Nephron (organoid): ENCODE measurements around the gene MAP3K3.

Source experiments
- H3K27ac Mint-ChIP-seq, 3 experiments: 2 replicates each; pipeline ENCODE4 v1.8.0; 2020; ENCODE audit warnings: mixed read lengths in 3 of 3, mild to moderate bottlenecking in 2 of 3, moderate library complexity in 1 of 3
- H3K27me3 Mint-ChIP-seq: 2 replicates; pipeline ENCODE4 v1.8.0; 2021; ENCODE audit warnings: low read depth, mild to moderate bottlenecking, moderate library complexity, mixed read lengths
- H3K36me3 Mint-ChIP-seq: 2 replicates; pipeline ENCODE4 v1.8.0; 2020; ENCODE audit warnings: low read depth, mixed read lengths
- H3K4me1 Mint-ChIP-seq: 2 replicates; pipeline ENCODE4 v1.8.0; 2020; ENCODE audit warnings: mixed read lengths
- H3K4me3 Mint-ChIP-seq, 3 experiments: 2 replicates each; pipeline ENCODE4 v1.8.0; 2020; ENCODE audit warnings: mild to moderate bottlenecking in 3 of 3, mixed read lengths in 3 of 3, moderate library complexity in 2 of 3
- H3K9me3 Mint-ChIP-seq: 2 replicates; pipeline ENCODE4 v1.8.0; 2020; ENCODE audit warnings: mixed read lengths
- TF ChIP-seq, protein P1 (sequence below), 3 experiments: fragments of 200-600 bp; sonication (generic); IDR thresholded peaks; one replicate each; pipeline ENCODE4 v1.5.0; 2021; ENCODE audit warnings: antibody characterized with exemption in 3 of 3; ENCODE audit not compliant: unreplicated experiment in 3 of 3

Gene MAP3K3

DNA sequence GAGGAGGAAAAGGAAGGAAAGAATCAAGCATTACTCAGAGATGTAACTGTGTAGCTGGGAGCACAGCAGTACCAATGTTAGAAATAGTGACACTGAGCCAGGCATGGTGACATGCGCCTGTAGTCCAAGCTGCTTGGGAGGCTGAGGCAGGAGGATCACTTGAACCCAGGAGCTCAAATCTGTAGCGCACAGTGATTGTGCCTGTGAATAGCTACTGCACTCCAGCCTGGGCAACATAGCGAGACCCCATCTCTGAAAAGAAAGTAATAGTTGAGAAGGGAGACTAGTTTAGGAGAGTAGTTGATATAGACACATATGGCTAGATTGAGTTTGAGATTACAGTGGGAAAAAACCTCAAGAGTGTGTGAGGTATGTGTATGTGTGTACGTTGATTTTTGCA is 17.8 kb downstream of the MAP3K3 start:
- TF ChIP-seq, protein P1, sequence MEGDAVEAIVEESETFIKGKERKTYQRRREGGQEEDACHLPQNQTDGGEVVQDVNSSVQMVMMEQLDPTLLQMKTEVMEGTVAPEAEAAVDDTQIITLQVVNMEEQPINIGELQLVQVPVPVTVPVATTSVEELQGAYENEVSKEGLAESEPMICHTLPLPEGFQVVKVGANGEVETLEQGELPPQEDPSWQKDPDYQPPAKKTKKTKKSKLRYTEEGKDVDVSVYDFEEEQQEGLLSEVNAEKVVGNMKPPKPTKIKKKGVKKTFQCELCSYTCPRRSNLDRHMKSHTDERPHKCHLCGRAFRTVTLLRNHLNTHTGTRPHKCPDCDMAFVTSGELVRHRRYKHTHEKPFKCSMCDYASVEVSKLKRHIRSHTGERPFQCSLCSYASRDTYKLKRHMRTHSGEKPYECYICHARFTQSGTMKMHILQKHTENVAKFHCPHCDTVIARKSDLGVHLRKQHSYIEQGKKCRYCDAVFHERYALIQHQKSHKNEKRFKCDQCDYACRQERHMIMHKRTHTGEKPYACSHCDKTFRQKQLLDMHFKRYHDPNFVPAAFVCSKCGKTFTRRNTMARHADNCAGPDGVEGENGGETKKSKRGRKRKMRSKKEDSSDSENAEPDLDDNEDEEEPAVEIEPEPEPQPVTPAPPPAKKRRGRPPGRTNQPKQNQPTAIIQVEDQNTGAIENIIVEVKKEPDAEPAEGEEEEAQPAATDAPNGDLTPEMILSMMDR (IDR thresholded peaks at IDR 0.05; ENCODE audit: unreplicated experiment in 3 of 3), result no peak
- Mint-ChIP-seq H3K4me1 (peaks cover 5% of the 10 kb centered on the region), H3K27me3 (no peaks in the 10 kb centered on the region), H3K27ac (no peak overlapping the region), H3K4me3 (no peak overlapping the region), H3K9me3 (no peaks in the 10 kb centered on the region), H3K36me3 (peaks cover 27% of the 10 kb centered on the region)

DNA sequence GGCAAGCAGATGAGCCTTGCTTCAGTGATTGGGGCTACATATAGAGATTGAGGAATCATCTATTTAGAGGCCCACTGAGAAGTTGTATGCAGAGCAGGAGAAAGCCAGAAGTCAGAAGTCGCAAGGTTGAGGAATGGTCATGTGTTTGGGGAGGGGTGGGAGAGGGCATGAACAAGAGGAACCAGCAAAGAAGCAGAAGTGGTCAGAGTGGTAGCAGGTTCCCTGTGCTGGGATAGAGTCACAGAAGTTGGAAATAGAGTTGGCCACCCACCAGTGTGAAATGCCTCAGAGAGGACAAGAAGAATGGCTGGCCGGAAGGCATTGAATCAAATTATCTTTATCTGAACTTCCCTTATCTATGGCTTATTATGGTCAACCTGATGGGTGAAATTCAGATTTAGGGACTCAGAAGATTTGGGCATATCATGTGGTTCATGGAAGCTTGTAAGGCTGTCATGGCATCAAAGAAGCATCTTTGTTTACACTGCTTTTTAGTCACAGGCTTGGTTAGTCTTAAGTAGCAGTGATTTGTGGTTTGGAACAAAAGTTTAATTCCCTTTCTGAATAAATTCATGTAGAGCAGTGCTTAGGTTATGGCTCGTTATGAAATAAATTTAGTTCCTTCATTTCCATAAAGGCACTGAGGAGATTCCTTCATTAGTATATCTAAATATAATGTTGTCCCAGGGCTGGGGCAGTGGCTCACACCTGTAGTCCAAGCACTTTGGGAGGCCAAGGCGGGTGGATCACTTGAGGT is 19.7 kb downstream of the MAP3K3 start:
- peaks cover 20% of the 10 kb centered on the region for H3K36me3 Mint-ChIP-seq
- no peaks in the 10 kb centered on the region for H3K9me3 Mint-ChIP-seq

DNA sequence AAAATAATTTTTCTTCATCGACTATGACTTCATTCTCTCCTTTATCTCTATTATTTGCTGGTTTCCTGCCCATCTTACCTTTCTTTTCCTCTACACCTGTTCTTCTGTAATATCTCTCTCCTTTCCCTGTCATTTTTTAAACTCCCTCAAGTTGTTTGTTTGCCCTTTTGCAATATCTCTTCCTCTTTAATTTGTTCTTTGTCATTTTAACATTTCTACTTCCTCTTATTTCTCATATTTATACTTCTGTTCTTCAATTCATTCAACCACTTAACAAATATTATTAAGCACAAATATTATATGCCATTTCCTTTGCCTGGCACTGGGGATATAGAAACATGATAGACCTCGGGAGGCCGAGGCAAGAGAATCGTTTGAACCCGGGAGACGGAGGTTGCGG is 22.6 kb downstream of the MAP3K3 start:
- TF ChIP-seq, protein P1 (IDR thresholded peaks at IDR 0.05; ENCODE audit: unreplicated experiment in 3 of 3), result no peak
- no peaks in the 10 kb centered on the region for H3K27me3 Mint-ChIP-seq
- H3K27ac Mint-ChIP-seq, result no peak overlapping the region
- no peaks in the 10 kb centered on the region for H3K4me1 Mint-ChIP-seq
- H3K4me3 Mint-ChIP-seq, result no peak overlapping the region
- peaks cover 28% of the 10 kb centered on the region for H3K36me3 Mint-ChIP-seq
- no peaks in the 10 kb centered on the region for H3K9me3 Mint-ChIP-seq

More for the DNA sequence above, 19.7 kb downstream of the MAP3K3 start:
- Mint-ChIP-seq H3K4me1 (no peaks in the 10 kb centered on the region), H3K4me3 (no peak overlapping the region), H3K27me3 (no peaks in the 10 kb centered on the region), H3K27ac (no peak overlapping the region)
- TF ChIP-seq, protein P1 (IDR thresholded peaks at IDR 0.05; ENCODE audit: unreplicated experiment in 3 of 3), result no peak

DNA sequence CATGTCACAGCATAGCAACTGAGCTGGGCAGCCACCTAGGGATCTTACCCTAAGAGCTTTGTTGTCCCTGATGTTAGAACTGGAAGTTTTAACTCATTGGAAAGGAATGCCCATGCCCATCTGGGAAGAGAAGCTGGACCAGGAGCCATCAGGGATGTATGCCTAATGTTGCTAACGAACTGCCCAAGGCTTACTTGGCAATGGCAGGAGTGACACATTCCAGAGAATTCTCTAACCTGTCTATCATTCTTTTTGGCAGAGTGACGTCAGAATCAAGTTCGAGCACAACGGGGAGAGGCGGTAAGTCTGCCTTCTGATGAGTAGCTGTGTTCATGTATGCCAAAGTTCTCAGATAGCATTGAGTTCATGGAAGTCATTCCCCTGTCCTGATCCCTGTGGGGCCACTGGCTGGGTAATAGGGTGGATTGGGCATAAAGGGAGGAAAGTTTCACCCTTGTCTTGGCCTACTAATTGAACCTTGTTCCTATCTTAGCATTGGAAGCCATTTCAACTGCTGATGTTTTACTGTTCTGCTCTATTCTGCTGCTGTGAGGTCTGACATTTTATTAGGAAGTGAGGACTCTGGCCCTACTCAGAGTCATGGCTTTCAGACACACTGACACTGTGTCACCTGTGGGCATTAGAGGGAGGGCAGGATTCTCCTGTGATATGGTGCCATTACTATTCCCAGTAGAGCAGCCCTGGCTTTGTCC is 23.7 kb downstream of the MAP3K3 start:
- peaks cover 26% of the 10 kb centered on the region for H3K36me3 Mint-ChIP-seq
- no peaks in the 10 kb centered on the region for H3K4me1 Mint-ChIP-seq
- no peaks in the 10 kb centered on the region for H3K27me3 Mint-ChIP-seq
- no peak overlapping the region for H3K27ac Mint-ChIP-seq
- TF ChIP-seq, protein P1 (IDR thresholded peaks at IDR 0.05; ENCODE audit: unreplicated experiment in 3 of 3), result no peak
- no peaks in the 10 kb centered on the region for H3K9me3 Mint-ChIP-seq
- H3K4me3 Mint-ChIP-seq, result no peak overlapping the region

DNA sequence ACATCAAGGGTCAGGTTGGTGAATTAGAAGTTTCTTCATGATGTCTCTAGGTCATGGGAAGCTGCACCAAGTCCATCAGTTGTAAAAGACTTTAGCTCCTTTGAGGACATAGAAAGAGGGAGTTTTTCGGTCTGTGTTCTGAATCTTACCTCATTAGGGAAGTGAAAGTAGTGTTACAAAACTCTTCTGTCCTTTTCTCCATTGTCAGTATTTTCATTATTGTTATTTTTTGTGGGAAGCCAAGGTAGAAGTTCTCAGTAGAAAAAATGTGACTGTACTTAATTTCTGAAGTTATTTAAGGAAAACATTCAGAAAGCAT is 24.2 kb downstream of the MAP3K3 start:
- Mint-ChIP-seq H3K36me3 (peaks cover 26% of the 10 kb centered on the region), H3K27me3 (no peaks in the 10 kb centered on the region), H3K27ac (no peak overlapping the region), H3K4me3 (no peak overlapping the region), H3K9me3 (no peaks in the 10 kb centered on the region), H3K4me1 (no peaks in the 10 kb centered on the region)
- TF ChIP-seq, protein P1 (IDR thresholded peaks at IDR 0.05; ENCODE audit: unreplicated experiment in 3 of 3), result no peak
